OCI-M2 (cell line): ENCODE data around the gene UBR4.
"Not testable (repeated sequence)": the region's sequence is repeated elsewhere in the genome, so short reads cannot be mapped to it uniquely, and the experiment has no call there.

ENCODE experiments used
- DNase-seq: peaks from one replicate; lab custom pipeline; 2025; ENCODE audit not compliant: unreplicated experiment; lab: John Stamatoyannopoulos, UW

UBR4 gene

GRCh38 chr1:19191811-19192210, 18.3 kb downstream of the UBR4 start:
- no peak for DNase-seq

GRCh38 chr1:19190468-19190867, 19.6 kb downstream of the UBR4 start:
- no peak for DNase-seq

- DNase-seq: no peak
These were observed 20.8 kb downstream of the UBR4 start for GRCh38 chr1:19189270-19189669.

GRCh38 chr1:19187852-19188251, 22.2 kb downstream of the UBR4 start:
- no peak for DNase-seq

- DNase-seq: no peak
These were observed 24.1 kb downstream of the UBR4 start for GRCh38 chr1:19186001-19186400.

DNA sequence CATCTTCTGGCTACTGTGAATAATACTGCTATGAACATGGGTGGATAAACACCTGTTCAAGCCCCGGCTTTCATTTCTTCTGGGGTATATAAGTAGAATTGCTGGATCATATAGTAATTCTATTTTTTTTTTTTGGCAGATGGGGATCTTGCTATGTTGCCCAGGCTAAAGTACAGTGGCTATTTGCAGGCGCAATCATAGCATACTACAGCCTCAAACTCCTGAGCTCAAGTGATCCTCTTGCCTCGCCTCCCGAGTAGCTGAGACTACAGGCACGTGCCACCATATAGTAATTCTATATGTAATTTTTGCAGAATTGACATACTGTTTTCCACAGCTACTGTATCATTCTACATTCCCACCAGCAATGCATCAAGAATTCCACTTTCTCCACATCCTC, 27.8 kb downstream of the UBR4 start:
- no peak for DNase-seq

DNA sequence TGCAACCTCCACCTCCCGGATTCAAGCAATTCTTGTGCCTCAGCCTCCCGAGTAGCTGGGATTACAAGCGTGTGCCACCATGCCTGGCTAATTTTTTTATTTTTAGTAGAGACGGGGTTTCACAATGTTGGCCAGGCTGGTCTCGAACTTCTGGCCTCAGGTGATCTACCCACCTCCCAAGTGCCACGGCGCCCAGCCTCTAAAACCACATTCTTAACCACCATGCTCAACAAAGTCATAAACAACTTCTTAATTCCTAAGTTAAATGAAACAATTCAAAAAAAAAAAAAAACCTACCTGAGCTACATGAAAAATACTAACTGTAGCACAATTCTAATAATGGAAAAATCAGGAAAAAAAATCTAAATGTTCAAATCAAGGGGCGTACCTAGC, 29.8 kb downstream of the UBR4 start:
- not testable (repeated sequence) for DNase-seq

DNA sequence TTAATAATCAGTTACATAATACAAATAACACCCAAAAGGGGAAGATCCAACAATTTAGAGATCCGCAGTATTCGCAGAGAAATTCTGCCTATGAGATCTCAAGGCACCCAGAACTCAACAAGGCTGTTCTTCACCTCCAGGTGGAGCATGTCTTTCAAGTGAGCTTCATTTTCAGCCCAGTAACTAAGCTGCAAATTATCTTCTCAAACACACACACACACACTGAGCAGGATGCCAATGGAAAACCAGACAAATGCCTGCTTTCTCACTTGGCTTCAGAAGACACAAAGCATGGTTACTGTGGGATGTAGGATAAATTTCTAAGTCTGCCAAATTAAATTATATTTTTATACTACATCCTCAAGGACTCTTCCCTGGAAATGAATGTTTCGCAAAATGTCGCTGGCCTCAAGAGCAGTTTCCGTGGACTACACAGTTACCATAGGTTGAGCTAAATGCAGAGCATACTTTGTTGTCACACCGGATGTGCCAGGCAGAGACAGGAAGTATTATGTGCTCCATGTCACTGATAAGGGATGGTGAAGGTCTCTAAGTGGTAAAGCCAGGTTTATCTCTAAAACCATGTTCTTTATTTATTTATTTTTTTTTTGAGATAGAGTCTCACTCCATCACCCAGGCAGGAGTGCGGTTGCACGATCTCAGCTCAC, 30.3 kb downstream of the UBR4 start:
- peak; percentile 76 for DNase-seq

DNA sequence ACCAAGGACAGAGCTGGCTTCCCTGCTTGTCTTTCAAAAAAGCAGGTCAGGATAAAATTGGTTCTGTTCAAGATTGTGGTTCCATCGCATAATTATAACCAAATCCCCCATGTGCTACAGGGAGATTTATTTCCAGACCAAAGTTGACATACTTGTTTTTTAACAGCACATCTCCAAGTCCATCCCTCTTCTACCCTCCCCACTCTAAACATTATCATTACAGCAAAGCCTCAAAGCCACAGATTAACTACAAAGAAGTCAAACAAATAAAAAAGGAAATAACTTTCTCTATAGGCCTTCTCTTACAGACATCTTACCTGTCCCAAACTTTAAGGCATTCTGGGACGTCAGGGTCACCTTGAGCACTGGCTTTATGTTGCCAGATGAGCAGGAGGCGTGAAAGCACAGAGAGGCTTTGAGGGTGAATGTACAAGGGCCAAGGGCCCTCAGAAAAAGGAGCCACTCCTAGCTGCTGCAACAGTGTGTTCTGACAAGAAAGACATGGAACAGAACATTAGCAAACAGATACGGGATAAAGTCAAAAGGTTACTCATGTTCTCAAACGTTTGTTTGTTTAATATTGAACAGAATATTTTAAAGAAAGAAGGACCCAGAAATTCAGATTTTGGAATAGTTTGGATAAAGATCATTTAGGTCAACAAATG, 31.2 kb downstream of the UBR4 start:
- no peak for DNase-seq

GRCh38 chr1:19177811-19178210, 32.3 kb downstream of the UBR4 start:
- no peak for DNase-seq

- no peak for DNase-seq
These were observed 40.4 kb downstream of the UBR4 start for GRCh38 chr1:19169642-19170041.

DNA sequence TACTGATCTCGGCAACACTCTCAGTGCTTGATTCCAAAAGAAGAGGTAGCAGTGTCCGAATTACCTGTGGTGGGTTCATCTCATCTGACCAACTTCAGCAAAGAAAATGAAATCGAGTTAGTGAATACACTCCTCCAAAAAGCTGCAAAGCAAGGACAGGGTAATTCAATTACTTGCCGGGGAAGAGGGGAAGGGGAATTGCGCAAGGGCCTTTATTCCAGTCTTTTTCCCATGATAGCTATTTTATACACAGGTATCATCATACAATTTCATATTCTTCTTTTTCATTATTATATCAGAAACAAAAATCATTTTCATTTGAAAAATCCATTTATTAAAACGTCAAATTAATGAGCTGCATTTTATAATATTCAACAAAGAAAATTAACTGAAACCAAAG, 42.9 kb downstream of the UBR4 start:
- DNase-seq: no peak

DNA sequence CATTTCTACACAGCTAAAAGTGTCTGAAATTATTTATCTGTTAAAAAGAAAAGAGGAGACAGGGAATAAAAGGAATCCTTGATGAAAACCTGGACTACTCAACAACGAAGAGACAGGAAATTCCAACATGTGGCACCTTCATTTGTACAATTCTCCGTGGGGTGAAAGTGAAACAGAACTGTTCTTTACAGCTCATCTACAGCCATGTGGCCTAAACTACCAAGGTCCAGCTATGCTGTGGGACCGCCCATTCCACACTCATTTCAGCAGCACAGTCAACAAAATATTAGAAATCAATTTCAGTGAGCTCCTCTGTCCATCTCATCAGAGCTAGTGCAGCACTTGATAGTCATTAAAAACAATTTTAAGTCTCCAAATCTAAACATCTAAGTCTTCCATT, 44.0 kb downstream of the UBR4 start:
- no peak for DNase-seq

DNA sequence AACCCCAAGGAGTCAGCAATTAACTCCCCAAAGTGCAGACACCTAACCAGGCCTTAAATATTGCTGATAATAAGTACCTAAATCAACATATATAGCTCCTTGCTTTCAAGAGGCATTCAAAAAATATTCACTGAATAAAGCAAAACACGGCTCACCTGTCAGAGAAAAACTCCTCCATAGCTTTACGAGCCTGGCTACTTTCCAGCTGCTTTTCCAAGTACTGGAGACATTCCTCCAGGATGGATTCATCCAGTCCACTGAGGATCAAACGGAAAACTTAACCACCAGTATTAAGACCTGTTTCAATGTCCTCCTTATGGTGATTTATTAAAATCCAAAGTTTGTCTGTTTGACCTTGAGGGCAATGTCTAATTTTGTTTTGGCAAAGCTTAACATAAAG, 44.6 kb downstream of the UBR4 start:
- no peak for DNase-seq

DNA sequence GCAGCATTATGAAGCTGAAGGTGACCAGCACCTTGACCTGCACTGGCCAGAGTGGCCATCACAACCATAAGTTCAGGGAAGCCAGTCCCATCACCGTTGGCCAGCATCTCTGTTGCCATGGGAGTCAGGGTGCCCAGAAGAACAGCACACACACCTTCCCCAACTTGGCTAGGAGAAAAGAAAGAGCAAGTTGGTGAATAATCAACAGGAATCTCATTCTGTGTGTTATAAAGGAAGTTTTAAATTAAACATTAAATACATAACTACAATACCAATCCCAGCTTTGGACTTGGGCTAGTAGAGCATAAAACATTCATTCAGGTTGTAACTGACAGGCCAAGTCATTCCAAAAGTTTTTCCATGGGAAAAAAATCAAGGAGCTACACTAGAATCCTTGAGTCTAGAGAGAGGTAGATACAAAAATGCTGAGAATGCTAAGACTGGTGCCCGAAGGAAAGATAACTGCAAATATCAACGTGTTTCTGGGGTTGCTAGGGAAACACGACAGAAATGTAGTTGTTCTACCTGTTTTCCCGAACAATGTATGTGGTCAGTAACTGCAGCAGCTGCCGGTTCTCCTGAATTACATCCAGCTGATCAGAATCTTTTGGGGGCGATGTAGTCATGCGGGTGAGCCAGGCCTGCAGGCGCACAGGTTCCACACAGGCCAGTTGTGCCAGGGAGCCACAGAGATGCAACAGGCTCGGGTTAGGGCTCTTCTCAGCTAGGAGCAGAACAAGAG, 45.6 kb downstream of the UBR4 start:
- DNase-seq: no peak

DNA sequence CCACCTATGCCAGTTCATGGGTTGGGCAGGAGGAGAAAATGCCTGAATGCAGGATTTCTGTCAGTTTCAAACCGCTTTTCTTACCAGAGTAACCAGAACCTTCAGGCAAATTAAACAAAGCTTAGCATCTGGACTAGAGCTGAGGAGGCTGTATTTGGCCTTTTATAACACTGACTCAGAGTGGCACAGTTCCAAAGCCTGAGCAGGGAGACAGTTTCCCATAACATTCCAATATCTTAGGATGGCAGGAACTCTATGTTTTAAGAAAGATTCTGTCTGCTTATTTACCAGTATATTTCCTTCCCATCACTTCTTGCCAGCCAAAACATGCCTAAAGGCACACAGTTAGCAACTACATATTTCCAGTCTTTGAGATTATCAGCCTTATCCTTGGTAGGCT, 46.8 kb downstream of the UBR4 start:
- DNase-seq: no peak

GRCh38 chr1:19160831-19161230, 49.2 kb downstream of the UBR4 start:
- no peak for DNase-seq

DNA sequence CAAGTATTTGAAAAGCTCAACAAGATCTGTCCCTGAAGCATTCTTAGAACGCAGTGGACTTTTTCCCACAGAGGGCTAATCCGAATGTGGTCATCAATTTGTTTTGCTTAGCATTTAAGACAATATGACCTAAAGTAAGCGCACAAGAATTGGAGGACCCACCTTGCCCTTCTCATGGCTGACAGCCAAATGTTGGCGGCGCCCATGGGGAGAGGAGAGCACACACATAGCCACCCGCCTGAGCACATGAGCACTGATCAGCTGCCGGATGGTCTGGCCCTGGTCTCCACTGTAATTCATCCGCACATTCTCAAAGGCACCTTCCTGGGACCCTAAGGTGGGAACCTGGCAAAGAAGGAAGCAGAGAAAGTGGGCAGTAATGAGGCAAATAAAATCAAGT, 52.4 kb downstream of the UBR4 start:
- DNase-seq: no peak

DNA sequence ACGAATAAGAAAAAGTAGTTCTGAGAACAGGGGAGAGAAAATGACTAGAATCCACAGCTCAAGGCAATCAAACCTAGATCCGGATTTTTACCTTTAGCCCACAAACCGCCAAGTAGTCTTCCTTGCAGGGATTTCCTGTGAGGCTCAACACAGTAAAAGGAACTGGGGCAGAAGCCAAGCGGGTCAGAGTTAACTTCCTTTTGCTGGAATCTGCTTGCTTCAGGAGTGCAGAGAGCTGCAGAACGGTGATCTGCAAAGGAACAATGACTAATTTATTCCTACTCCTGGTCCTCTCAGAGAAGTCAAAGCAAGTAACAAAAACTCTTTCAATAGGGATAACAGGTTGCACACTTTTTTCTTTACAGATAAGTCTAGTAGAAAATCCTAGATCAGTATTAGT, 53.4 kb downstream of the UBR4 start:
- DNase-seq: no peak

DNA sequence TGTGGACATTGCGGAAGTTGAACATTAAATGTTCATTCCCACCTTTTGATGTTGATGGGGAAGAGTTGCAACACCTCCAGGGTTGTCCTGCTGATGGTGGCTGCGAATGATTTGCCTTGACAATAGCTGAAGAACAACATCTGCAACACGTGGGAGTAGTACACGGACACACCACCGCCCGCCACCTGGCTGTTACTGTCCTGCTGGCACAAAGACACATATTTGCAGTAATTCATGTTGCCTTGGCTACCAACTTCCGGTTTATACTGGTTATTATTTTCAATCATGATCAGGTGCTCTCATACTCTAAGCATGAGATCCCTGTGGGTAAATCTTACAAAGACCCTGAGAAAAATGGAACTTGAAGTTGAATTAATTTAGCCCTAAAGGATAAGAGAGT, 55.2 kb downstream of the UBR4 start:
- no peak for DNase-seq

GRCh38 chr1:19153169-19153568, 56.9 kb downstream of the UBR4 start:
- DNase-seq: no peak

DNA sequence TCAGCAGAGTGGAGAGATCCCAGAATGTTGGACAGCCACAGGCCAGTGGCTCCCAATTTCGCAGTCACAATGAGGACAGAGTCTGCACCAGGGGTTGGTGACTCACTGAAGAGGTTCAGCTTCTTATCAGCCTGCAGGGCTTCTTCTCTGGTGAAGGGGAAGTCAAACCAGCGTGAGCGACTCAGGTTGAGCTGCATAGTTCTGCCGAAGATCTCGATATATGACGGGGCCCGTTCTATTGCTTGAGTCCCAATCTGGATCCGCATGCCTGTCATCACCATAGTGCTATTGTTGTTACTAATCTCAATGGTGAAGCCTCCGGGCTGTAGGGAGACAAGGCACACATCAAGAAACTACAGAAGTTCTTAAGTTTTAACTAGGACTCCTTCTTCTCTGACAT, 58.5 kb downstream of the UBR4 start:
- no peak for DNase-seq
